Measurements from ENCODE around the gene PRR30.

The PRR30 gene

GRCh38 chr2:27123302-27124150 lies 15.7 kb downstream of the PRR30 start, which contains the start of gene ABHD1 (continued):
- TF ChIP-seq KLF7 (tag by site-specific recombination; IDR thresholded peaks at IDR 0.05; ENCODE audit: borderline replicate concordance) (0 out of 2 replicates have a peak, but pooled peaks have one; percentile 18), ZNF48 (tag by site-specific recombination; IDR thresholded peaks at IDR 0.05) (no peak), ZFP69B (tag by site-specific recombination; IDR thresholded peaks at IDR 0.05) (peak; percentile 46; the same call in 1 of the 2 replicates), KLF8 (tag by site-specific recombination; IDR thresholded peaks at IDR 0.05) (peak; percentile 50; the same call in 1 of the 2 replicates), ZNF747 (tag by site-specific recombination; IDR thresholded peaks at IDR 0.05) (no peak), ZNF416 (tag by site-specific recombination; IDR thresholded peaks at IDR 0.05) (no peak), ZBTB17 (tag by site-specific recombination; IDR thresholded peaks at IDR 0.05) (peak; percentile 44; the same call in 1 of the 2 replicates), ZXDB (tag by site-specific recombination; IDR thresholded peaks at IDR 0.05) (peak; percentile 55; the same call in 1 of the 2 replicates), KLF9 (tag by site-specific recombination; IDR thresholded peaks at IDR 0.05; ENCODE audit: low read depth) (peak; percentile 74), ZNF221 (tag by site-specific recombination; IDR thresholded peaks at IDR 0.05; ENCODE audit: borderline replicate concordance) (no peak), PATZ1 (tag by site-specific recombination; IDR thresholded peaks at IDR 0.05) (peak; percentile 48; the same call in 1 of the 2 replicates), PBX3 (CRISPR knock-in tag; IDR thresholded peaks at IDR 0.05) (peak; percentile 58; the same call in 1 of the 2 replicates), SCRT2 (tag by site-specific recombination; IDR thresholded peaks at IDR 0.05) (peak; percentile 73), ZNF544 (tag by site-specific recombination; IDR thresholded peaks at IDR 0.05) (no peak), ZEB2 (tag by site-specific recombination; IDR thresholded peaks at IDR 0.05) (peak; percentile 25; the same call in 1 of the 2 replicates), INSM2 (tag by site-specific recombination; IDR thresholded peaks at IDR 0.05) (0 out of 2 replicates have a peak, but pooled peaks have one; percentile 31), ZBTB26 (tag by site-specific recombination; optimal IDR thresholded peaks at IDR 0.05) (peak; percentile 33), ZBTB48 (tag by site-specific recombination; IDR thresholded peaks at IDR 0.05) (peak; percentile 96), ZNF433 (tag by site-specific recombination; IDR thresholded peaks at IDR 0.05; ENCODE audit: low read depth) (no peak), YY1 (tag by site-specific recombination; IDR thresholded peaks at IDR 0.05) (peak; percentile 77), KLF1 (tag by site-specific recombination; IDR thresholded peaks at IDR 0.05) (peak; percentile 62)
- TF ChIP-seq, protein P1, sequence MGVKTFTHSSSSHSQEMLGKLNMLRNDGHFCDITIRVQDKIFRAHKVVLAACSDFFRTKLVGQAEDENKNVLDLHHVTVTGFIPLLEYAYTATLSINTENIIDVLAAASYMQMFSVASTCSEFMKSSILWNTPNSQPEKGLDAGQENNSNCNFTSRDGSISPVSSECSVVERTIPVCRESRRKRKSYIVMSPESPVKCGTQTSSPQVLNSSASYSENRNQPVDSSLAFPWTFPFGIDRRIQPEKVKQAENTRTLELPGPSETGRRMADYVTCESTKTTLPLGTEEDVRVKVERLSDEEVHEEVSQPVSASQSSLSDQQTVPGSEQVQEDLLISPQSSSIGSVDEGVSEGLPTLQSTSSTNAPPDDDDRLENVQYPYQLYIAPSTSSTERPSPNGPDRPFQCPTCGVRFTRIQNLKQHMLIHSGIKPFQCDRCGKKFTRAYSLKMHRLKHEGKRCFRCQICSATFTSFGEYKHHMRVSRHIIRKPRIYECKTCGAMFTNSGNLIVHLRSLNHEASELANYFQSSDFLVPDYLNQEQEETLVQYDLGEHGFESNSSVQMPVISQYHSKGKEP (tag by site-specific recombination; IDR thresholded peaks at IDR 0.05) = peak; percentile 53
- TF ChIP-seq, protein P2, sequence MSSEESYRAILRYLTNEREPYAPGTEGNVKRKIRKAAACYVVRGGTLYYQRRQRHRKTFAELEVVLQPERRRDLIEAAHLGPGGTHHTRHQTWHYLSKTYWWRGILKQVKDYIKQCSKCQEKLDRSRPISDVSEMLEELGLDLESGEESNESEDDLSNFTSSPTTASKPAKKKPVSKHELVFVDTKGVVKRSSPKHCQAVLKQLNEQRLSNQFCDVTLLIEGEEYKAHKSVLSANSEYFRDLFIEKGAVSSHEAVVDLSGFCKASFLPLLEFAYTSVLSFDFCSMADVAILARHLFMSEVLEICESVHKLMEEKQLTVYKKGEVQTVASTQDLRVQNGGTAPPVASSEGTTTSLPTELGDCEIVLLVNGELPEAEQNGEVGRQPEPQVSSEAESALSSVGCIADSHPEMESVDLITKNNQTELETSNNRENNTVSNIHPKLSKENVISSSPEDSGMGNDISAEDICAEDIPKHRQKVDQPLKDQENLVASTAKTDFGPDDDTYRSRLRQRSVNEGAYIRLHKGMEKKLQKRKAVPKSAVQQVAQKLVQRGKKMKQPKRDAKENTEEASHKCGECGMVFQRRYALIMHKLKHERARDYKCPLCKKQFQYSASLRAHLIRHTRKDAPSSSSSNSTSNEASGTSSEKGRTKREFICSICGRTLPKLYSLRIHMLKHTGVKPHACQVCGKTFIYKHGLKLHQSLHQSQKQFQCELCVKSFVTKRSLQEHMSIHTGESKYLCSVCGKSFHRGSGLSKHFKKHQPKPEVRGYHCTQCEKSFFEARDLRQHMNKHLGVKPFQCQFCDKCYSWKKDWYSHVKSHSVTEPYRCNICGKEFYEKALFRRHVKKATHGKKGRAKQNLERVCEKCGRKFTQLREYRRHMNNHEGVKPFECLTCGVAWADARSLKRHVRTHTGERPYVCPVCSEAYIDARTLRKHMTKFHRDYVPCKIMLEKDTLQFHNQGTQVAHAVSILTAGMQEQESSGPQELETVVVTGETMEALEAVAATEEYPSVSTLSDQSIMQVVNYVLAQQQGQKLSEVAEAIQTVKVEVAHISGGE (tag by site-specific recombination; conservative IDR thresholded peaks at IDR 0.05; ENCODE audit: low read depth) = peak; percentile 38; the same call in 1 of the 2 replicates
